ENCODE data around the gene MRFAP1L1.
"Not testable (repeated sequence)": the region's sequence is repeated elsewhere in the genome, so short reads cannot be mapped to it uniquely, and the experiment has no call there.

Gene MRFAP1L1

DNA sequence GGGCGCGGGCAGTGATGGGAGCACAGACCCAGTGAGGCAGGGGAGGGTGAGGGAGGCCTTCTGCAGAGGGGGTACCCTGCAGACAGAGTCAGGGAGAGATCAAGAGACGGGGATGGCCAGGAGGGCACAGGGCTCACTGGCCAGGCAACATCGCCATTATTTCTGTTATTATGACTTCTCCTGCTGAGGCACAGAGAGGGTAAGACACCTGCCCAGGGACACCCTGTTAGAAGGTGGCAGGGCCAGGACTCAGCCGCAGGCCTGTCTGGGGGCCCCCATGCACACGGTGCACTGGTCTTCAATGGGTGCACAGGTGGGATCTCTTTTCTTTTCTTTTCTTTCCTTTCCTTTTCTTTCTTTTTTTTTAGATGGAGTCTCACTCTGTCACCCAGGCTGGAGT lies 22.1 kb upstream of the MRFAP1L1 start:
- no peak overlapping the region for H3K4me3 ChIP-seq (ENCODE audit: low read length)
- H3K9ac ChIP-seq (ENCODE audit: low read length): no peak overlapping the region
- H3K36me3 ChIP-seq (ENCODE audit: control insufficient read depth, insufficient read depth, low read length): no peaks in the 10 kb centered on the region
- no peak overlapping the region for H3K27ac ChIP-seq (ENCODE audit: low read depth, low read length)
- peaks cover 2% of the 10 kb centered on the region for H3K4me1 ChIP-seq (ENCODE audit: control insufficient read depth, insufficient read depth, low read length)
- H3K27me3 ChIP-seq (ENCODE audit: control insufficient read depth, insufficient read depth, low read length): no peaks in the 10 kb centered on the region

GRCh38 chr4:6731318-6731675 lies 21.6 kb upstream of the MRFAP1L1 start:
- Histone ChIP-seq H3K27ac (ENCODE audit: low read depth, low read length) (no peak overlapping the region), H3K27me3 (ENCODE audit: control insufficient read depth, insufficient read depth, low read length) (no peaks in the 10 kb centered on the region), H3K36me3 (ENCODE audit: control insufficient read depth, insufficient read depth, low read length) (no peaks in the 10 kb centered on the region), H3K9ac (ENCODE audit: low read length) (no peak overlapping the region), H3K4me3 (ENCODE audit: low read length) (no peak overlapping the region), H3K4me1 (ENCODE audit: control insufficient read depth, insufficient read depth, low read length) (peaks cover 3% of the 10 kb centered on the region)

DNA sequence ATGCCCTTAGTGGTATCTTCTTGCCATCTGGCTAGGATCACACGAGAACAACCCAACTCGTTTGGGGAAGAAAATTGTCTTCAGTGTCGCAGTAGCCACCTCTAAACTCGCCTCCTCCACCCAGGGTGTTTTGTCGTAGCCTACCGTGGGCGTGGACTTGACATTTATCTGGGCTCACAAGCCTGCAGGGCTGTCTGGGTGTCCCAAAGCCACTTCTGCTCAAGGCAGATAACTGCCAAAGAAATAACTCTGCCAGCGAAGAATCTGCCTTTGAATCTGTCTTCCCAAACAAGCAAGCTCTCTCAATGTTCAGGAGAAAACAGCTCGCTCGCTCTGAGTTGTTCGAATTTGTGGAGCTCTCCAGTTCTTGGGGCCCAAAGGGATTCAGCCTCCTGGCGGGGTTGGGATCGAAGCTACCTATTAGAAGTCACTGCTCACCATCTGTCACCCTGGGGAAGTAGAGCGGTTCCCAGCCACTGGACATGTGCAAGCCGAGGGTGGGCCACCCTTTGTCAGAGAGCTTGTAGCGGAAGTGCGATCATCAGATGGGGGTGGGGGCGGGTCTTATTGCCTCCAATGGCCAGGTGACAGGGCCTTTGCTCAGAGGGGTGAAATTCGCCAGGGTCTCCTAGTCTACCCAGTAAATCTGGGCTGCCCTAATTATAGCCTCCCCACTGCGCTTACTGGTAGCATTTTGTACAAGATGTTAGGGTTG lies 21.1 kb upstream of the MRFAP1L1 start:
- Histone ChIP-seq H3K9ac (ENCODE audit: low read length) (no peak overlapping the region), H3K4me1 (ENCODE audit: control insufficient read depth, insufficient read depth, low read length) (peaks cover 3% of the 10 kb centered on the region), H3K27me3 (ENCODE audit: control insufficient read depth, insufficient read depth, low read length) (no peaks in the 10 kb centered on the region), H3K36me3 (ENCODE audit: control insufficient read depth, insufficient read depth, low read length) (no peaks in the 10 kb centered on the region), H3K4me3 (ENCODE audit: low read length) (no peak overlapping the region), H3K27ac (ENCODE audit: low read depth, low read length) (no peak overlapping the region)

GRCh38 chr4:6728320-6729029 lies 18.8 kb upstream of the MRFAP1L1 start:
- Histone ChIP-seq H3K27me3 (ENCODE audit: control insufficient read depth, insufficient read depth, low read length) (no peaks in the 10 kb centered on the region), H3K9ac (ENCODE audit: low read length) (no peak overlapping the region), H3K4me3 (ENCODE audit: low read length) (no peak overlapping the region), H3K27ac (ENCODE audit: low read depth, low read length) (no peak overlapping the region), H3K4me1 (ENCODE audit: control insufficient read depth, insufficient read depth, low read length) (peaks cover 3% of the 10 kb centered on the region), H3K36me3 (ENCODE audit: control insufficient read depth, insufficient read depth, low read length) (no peaks in the 10 kb centered on the region)

- Histone ChIP-seq H3K4me1 (ENCODE audit: control insufficient read depth, insufficient read depth, low read length) (peaks cover 3% of the 10 kb centered on the region), H3K27ac (ENCODE audit: low read depth, low read length) (no peak overlapping the region), H3K27me3 (ENCODE audit: control insufficient read depth, insufficient read depth, low read length) (no peaks in the 10 kb centered on the region), H3K9ac (ENCODE audit: low read length) (no peak overlapping the region), H3K36me3 (ENCODE audit: control insufficient read depth, insufficient read depth, low read length) (no peaks in the 10 kb centered on the region), H3K4me3 (ENCODE audit: low read length) (no peak overlapping the region)
Observed at GRCh38 chr4:6727943-6728250, 18.2 kb upstream of the MRFAP1L1 start.

- Histone ChIP-seq H3K27ac (ENCODE audit: low read depth, low read length) (no peak overlapping the region), H3K9ac (ENCODE audit: low read length) (no peak overlapping the region)
Observed at GRCh38 chr4:6727081-6727942, 17.6 kb upstream of the MRFAP1L1 start.

GRCh38 chr4:6725427-6725961 lies 15.8 kb upstream of the MRFAP1L1 start:
- H3K4me1 ChIP-seq (ENCODE audit: control insufficient read depth, insufficient read depth, low read length); H3K36me3 ChIP-seq (ENCODE audit: control insufficient read depth, insufficient read depth, low read length); H3K9ac ChIP-seq (ENCODE audit: low read length); H3K4me3 ChIP-seq (ENCODE audit: low read length); H3K27me3 ChIP-seq (ENCODE audit: control insufficient read depth, insufficient read depth, low read length); H3K27ac ChIP-seq (ENCODE audit: low read depth, low read length): not testable (repeated sequence)

More at GRCh38 chr4:6727081-6727942, 17.6 kb upstream of the MRFAP1L1 start:
- Histone ChIP-seq H3K27me3 (ENCODE audit: control insufficient read depth, insufficient read depth, low read length) (no peaks in the 10 kb centered on the region), H3K4me1 (ENCODE audit: control insufficient read depth, insufficient read depth, low read length) (peaks cover 3% of the 10 kb centered on the region), H3K4me3 (ENCODE audit: low read length) (no peak overlapping the region), H3K36me3 (ENCODE audit: control insufficient read depth, insufficient read depth, low read length) (no peaks in the 10 kb centered on the region)

- no peak overlapping the region for H3K27ac ChIP-seq (ENCODE audit: low read depth, low read length)
- no peaks in the 10 kb centered on the region for H3K36me3 ChIP-seq (ENCODE audit: control insufficient read depth, insufficient read depth, low read length)
- H3K27me3 ChIP-seq (ENCODE audit: control insufficient read depth, insufficient read depth, low read length): no peaks in the 10 kb centered on the region
- H3K4me3 ChIP-seq (ENCODE audit: low read length): no peak overlapping the region
- H3K4me1 ChIP-seq (ENCODE audit: control insufficient read depth, insufficient read depth, low read length): peaks cover 3% of the 10 kb centered on the region
- H3K9ac ChIP-seq (ENCODE audit: low read length): no peak overlapping the region
Observed at GRCh38 chr4:6724421-6725111, 14.9 kb upstream of the MRFAP1L1 start.

DNA sequence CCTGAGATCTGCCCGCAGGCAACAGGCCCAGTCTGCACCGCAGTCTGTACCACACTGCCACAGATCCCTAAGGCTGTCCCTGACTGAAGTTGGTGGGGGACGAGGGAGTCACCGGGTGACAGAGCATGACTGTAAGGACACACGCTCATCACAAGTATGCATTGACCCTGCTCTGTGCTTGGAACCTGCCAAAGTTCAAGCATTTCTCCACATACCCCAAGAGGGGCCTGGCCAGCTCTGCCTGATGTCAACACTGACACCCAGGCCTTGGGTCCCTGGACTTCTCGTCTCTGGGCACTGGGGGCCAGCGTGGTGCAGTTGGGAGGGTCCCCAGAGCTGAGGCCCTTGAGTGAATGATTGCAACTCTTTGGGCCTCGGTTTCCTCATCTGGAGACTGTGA lies 14.2 kb upstream of the MRFAP1L1 start:
- no peak overlapping the region for H3K27ac ChIP-seq (ENCODE audit: low read depth, low read length)
- no peak overlapping the region for H3K9ac ChIP-seq (ENCODE audit: low read length)
- peaks cover 3% of the 10 kb centered on the region for H3K4me1 ChIP-seq (ENCODE audit: control insufficient read depth, insufficient read depth, low read length)
- no peaks in the 10 kb centered on the region for H3K36me3 ChIP-seq (ENCODE audit: control insufficient read depth, insufficient read depth, low read length)
- H3K4me3 ChIP-seq (ENCODE audit: low read length): no peak overlapping the region
- H3K27me3 ChIP-seq (ENCODE audit: control insufficient read depth, insufficient read depth, low read length): no peaks in the 10 kb centered on the region

- H3K27ac ChIP-seq (ENCODE audit: low read depth, low read length): no peak overlapping the region
- peaks cover 3% of the 10 kb centered on the region for H3K4me1 ChIP-seq (ENCODE audit: control insufficient read depth, insufficient read depth, low read length)
- H3K27me3 ChIP-seq (ENCODE audit: control insufficient read depth, insufficient read depth, low read length): no peaks in the 10 kb centered on the region
- H3K4me3 ChIP-seq (ENCODE audit: low read length): no peak overlapping the region
- H3K9ac ChIP-seq (ENCODE audit: low read length): no peak overlapping the region
- H3K36me3 ChIP-seq (ENCODE audit: control insufficient read depth, insufficient read depth, low read length): no peaks in the 10 kb centered on the region
Observed at GRCh38 chr4:6722891-6723290, 13.2 kb upstream of the MRFAP1L1 start.

DNA sequence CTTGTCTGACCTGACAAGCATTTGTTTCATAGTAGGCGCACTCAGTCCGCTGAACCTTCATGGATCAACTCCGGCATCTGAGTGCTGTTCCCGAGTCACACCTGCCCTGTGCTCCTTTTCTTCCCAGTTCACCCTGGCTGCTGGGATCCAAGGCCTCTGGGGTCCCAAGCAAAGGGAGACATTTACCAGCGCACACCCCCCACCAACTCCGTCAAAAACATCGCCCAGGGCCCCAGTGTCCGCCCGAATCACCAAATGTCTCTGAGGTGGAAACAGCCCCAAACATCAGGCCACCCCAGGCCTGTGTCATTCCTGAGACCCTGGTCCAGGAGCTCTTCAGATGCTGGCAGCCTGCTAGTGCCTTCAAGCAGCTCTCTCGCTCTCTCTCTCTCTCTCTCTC lies 11.5 kb upstream of the MRFAP1L1 start:
- H3K27me3 ChIP-seq (ENCODE audit: control insufficient read depth, insufficient read depth, low read length): no peaks in the 10 kb centered on the region
- no peak overlapping the region for H3K27ac ChIP-seq (ENCODE audit: low read depth, low read length)
- no peak overlapping the region for H3K4me3 ChIP-seq (ENCODE audit: low read length)
- H3K36me3 ChIP-seq (ENCODE audit: control insufficient read depth, insufficient read depth, low read length): no peaks in the 10 kb centered on the region
- no peak overlapping the region for H3K9ac ChIP-seq (ENCODE audit: low read length)
- H3K4me1 ChIP-seq (ENCODE audit: control insufficient read depth, insufficient read depth, low read length): peaks cover 2% of the 10 kb centered on the region

GRCh38 chr4:6720202-6720699 lies 10.6 kb upstream of the MRFAP1L1 start:
- no peak overlapping the region for H3K27ac ChIP-seq (ENCODE audit: low read depth, low read length)
- H3K4me3 ChIP-seq (ENCODE audit: low read length): no peak overlapping the region
- H3K36me3 ChIP-seq (ENCODE audit: control insufficient read depth, insufficient read depth, low read length): no peaks in the 10 kb centered on the region
- no peak overlapping the region for H3K9ac ChIP-seq (ENCODE audit: low read length)
- peaks cover 2% of the 10 kb centered on the region for H3K4me1 ChIP-seq (ENCODE audit: control insufficient read depth, insufficient read depth, low read length)
- H3K27me3 ChIP-seq (ENCODE audit: control insufficient read depth, insufficient read depth, low read length): no peaks in the 10 kb centered on the region

All from rectal smooth muscle tissue (tissue), 1 donor.